HG02763 (cell line): ENCODE measurements around the gene UBE2O.

Experiments
- ATAC-seq: cut with Tn5 transposase; IDR thresholded peaks from one replicate; pipeline ENCODE4 v1.9.1; 2021; ENCODE audit warnings: mild to moderate bottlenecking, moderate library complexity; ENCODE audit not compliant: unreplicated experiment

The UBE2O gene

DNA sequence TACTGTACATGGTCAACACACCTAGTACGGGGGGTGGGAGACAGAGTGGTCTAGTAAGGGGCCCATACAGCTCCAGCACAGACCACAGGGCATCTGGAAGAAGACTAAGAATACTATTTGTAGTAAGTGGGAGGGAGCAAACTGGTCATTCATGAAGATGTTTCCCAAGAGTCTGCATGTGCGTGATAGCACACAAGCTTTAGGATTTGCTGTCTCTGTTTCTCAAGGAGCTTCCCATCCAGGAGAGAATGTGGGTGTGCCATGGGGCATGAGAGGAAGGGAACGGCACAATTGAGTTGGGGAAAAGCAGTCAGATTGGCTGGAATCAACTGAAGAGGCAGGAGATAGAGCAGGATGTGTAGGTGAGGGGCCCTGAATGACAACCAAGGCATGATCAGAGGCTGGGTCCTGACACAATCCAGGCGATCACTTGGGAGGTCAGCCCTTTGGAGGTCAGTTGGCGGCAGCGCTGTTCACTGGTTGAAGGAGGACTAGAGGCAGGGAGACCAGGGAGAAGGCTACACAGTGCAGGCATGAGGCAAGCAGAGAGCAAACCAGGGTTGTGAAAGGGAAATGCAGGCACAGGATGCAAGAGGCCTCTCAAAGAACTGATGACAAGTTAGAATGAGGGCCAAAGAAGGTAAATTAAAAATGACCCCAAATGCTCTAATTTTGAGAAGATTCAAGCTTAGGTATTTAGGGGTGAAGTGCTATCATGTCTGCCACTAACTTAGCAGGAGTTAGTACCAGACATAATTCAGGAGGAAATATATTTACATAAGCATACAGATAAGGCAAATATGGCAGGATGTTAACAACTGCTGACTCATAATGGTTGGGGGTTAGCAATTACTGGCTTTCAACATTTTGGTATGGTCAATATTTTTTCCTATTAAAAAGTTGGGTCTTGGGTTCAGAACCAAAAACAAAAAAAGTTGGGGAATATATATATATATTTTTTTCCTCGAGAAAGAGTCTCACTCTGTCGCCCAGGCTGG lies 10.3 kb downstream of the UBE2O start:
- ATAC-seq: no peak

GRCh38 chr17:76441686-76442340 lies 11.1 kb downstream of the UBE2O start:
- ATAC-seq: no peak

GRCh38 chr17:76440751-76441362 lies 12.1 kb downstream of the UBE2O start:
- no peak for ATAC-seq

GRCh38 chr17:76439314-76439928 lies 13.5 kb downstream of the UBE2O start:
- no peak for ATAC-seq

- no peak for ATAC-seq
These were observed 14.0 kb downstream of the UBE2O start for GRCh38 chr17:76438906-76439305.

DNA sequence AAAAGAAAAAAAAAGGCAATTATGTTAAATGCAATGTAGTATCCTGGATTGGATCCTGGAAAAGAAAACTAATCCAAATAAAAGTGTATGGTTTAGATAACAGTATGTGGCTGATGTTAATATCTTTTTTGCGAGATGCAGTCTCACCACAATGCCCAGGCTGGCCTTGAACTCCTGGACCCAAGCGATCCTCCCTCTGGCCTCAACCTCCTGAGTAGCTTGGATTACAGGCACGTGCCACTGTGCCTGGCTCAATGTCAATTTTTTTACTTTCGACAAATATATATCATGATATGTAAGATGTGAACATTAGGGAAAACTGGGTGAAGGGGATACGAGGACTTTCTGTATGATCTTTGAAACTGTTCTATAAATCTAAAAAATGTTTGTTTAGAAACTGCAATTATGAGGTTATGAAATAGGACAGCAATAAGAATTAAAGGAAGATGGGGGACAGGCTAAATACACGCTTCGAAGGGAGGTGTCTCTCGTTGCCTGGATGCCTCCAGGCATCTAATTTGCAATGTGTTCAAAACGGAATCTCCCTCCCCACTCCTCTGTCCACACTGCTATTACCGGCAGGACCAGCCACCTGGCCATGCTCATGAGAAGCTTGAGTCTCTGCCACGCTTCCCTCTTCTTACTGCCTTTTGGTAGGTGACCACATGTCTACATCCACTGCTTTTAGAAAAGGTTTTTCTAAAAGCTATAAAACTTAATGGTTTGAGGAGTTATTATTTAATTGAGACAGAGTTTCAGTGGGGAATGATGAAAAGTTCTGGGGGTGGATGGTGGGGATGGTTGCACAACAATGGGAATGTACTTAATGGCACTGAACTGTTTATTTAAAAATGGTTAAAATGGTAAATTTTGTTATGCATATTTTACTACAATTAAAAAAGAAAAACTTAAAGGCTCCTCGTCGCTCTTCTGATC lies 15.2 kb downstream of the UBE2O start:
- ATAC-seq: no peak

- ATAC-seq: no peak
These were observed 17.2 kb downstream of the UBE2O start for GRCh38 chr17:76435751-76436150.

GRCh38 chr17:76434870-76435269 lies 18.1 kb downstream of the UBE2O start:
- no peak for ATAC-seq

GRCh38 chr17:76433693-76434092 lies 19.3 kb downstream of the UBE2O start:
- no peak for ATAC-seq

DNA sequence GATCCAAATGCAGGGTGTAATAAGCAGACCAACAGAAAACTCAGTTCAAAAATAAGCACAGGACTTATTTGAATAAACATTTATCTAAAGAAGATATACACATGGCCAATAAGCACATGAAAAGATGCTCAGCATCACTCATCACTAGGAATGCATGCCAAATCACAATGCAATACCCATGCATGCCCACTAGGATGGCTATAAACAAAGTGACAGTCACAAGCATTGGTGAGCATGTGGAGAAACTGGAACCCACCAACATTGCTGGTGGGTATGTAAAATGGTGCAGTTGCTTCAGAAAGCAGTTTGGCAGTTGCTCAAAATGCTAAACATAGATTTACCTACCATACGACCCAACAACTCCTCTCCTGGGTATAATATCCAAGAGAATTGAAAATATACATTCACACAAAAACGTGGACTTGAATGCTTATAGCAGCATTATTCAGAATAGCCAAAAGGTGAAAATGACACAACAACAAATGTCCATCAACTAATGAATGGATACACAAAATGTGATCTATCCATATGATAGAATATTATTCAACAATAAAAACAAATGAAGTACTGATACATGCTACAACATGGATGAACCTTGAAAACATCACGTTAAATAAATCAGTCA lies 20.1 kb downstream of the UBE2O start:
- ATAC-seq: no peak

DNA sequence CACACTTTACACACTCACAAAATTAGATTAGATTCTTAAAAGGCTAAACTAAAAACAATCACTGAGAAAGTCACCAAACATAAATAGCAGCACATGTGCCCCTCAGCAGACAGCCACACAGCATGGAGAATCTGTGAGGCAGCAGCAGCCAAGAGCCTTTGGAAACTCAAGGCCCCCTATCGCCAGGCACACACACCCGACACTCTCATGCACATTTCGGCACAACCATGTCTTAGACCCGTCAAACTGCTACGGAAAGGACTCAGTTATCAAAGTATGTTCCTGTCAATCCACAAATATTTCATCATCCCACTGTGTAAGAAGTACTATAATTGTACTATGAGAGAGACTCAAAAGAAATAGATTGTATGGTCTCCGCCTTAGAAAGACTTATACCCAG lies 20.9 kb downstream of the UBE2O start:
- no peak for ATAC-seq

DNA sequence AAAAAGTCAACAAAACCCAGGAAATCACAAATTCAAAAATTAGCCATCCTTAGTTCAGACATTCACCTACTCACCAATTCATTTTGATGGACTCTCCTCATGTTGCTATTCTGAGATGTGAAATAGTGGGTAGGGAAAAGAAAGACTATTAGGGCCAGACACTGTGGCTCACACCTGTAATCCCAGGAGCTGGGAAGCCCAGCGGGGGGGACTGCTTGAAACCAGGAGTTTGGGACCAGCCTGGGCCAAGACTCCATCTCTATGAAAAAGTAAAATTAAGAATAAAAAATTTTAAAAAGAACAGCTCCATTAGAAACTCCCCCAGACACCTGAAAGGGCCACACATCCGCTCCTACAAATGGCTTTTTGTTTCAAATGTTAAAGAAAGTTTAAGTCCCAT lies 21.4 kb downstream of the UBE2O start:
- no peak for ATAC-seq

GRCh38 chr17:76428511-76428910 lies 24.4 kb downstream of the UBE2O start:
- no peak for ATAC-seq

- no peak for ATAC-seq
These were observed 25.3 kb downstream of the UBE2O start for GRCh38 chr17:76427501-76428231.

DNA sequence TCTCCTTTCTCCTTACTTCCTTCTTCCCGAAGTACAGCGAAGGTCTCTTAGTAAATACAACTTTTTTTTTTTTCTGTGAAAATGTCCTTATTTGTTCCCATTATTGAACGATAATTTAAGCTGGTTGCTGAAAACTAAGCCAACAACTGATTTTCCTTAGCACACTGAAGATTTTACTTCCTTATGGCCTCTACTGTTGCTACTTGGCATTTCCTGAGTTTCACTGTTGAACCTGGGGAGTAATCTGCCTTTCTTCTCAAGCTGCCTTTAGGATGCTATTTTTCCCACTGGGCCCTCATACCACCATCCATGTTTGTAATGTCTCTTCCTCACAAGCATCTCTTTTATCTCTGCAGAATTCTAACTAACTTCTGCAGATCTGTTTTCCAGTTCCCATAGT lies 26.1 kb downstream of the UBE2O start:
- ATAC-seq: no peak

DNA sequence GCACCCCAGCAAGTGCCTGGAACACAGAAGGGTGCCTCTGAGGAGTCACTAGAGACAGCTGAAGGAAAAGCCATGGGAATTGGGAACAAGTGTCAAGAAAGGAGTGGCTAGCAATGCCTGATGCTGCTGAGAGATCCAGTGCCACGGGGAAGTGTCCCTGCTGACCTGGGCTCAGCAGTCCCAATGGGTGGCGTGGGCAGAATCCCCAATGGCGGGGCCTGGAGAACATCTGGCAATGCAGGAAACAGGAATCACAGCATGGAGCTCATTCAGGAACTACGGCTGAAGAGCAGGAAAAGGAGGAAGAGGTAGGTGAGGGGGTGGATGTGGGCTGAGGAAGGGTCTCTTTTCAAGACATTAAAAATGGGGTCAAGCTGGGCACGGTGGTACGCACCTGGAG lies 30.1 kb downstream of the UBE2O start:
- no peak for ATAC-seq

DNA sequence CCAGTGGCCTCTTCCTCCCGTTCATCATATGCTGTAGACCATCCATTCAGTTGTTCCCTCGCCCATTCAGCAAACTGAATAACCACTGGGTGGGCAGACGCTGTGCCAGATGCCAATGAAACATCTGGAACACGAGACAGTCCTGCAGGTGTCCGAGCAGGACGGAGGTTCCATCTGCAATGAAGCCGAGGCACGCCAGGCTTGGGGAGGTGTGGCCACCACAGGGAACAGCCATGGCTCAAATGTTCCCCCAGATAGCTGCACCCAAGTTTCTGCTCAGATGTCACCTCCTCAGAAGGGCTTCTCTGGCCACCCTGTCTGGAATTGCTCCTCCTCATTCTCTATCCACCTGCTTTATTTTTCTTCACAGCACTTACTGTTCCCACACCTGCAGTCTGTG lies 30.5 kb downstream of the UBE2O start:
- no peak for ATAC-seq

DNA sequence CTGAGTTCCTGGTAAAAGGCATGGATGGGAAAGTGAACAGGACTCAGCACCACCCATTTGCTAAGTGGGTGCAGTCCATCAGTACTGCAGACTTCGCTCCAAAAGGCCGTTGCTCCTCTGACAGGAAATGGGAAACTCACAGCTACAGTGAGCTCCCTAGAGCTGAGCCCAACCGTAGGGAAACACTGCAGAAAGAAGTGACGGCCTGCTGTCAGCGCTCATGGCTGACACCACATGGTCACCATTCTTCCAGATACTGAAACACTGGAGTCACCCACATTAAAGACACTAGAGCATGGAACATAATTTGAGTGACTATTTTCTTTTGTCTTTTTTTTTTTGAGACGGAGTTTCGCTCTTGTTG lies 31.9 kb downstream of the UBE2O start:
- ATAC-seq: no peak

DNA sequence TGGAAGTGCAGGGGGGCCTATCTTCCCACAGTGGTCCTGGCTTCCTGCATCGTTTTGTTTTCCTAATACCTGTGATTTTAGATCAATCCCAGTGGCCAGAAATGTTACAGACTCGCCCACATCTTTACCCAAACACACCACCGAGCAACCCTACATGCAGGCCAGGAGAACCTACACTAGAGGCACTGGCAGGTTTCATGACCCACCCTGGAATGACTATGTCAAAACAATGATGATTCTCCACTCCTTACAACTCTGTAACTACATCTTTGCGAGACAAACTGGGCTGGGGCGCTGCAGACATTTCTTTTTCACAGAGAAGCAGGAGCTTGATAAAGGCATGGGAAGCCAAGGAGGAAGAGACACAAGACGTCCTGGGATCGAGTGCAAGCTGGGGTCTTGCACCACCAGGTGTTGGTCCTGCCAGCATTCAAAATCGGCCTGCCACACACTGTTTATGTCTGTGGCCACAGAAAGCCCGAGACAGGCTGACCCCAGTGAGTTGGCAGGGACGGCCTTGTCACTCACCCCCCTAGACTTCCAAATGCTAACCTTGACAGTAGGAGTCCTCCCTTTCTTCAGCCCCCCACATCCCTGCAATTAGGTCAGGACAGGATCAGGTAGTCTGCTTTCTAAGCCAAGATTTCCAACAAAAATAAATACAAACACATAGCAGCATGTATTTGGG lies 32.5 kb downstream of the UBE2O start:
- no peak for ATAC-seq
